SH-SY5Y (cell line): ENCODE results near the gene BAIAP2.

Experiments used
- GATA2 ChIP-seq: IDR thresholded peaks from 2 replicates; pipeline ENCODE4 v1.6.1; 2011; ENCODE audit warnings: mild to moderate bottlenecking, low read depth, low read length
- GATA3 ChIP-seq: IDR thresholded peaks from 2 replicates; pipeline ENCODE4 v1.6.1; 2011; ENCODE audit warnings: low read depth, mild to moderate bottlenecking, low read length, moderate library complexity

- TF ChIP-seq GATA3 (no peak), GATA2 (no peak)
Observed at GRCh38 chr17:81062014-81062780, 27.2 kb downstream of the BAIAP2 start.
